HG03558 (cell line): Measurements from ENCODE around the gene ATG16L2.
"Not testable (repeated sequence)": the region's sequence is repeated elsewhere in the genome, so short reads cannot be mapped to it uniquely, and the experiment has no call there.

Experiments
- ATAC-seq: cut with Tn5 transposase; IDR thresholded peaks from one replicate; pipeline ENCODE4 v1.9.1; 2021; ENCODE audit warnings: moderate number of reproducible peaks; ENCODE audit not compliant: unreplicated experiment; ENCODE audit errors: extremely low read depth

ATG16L2 gene

DNA sequence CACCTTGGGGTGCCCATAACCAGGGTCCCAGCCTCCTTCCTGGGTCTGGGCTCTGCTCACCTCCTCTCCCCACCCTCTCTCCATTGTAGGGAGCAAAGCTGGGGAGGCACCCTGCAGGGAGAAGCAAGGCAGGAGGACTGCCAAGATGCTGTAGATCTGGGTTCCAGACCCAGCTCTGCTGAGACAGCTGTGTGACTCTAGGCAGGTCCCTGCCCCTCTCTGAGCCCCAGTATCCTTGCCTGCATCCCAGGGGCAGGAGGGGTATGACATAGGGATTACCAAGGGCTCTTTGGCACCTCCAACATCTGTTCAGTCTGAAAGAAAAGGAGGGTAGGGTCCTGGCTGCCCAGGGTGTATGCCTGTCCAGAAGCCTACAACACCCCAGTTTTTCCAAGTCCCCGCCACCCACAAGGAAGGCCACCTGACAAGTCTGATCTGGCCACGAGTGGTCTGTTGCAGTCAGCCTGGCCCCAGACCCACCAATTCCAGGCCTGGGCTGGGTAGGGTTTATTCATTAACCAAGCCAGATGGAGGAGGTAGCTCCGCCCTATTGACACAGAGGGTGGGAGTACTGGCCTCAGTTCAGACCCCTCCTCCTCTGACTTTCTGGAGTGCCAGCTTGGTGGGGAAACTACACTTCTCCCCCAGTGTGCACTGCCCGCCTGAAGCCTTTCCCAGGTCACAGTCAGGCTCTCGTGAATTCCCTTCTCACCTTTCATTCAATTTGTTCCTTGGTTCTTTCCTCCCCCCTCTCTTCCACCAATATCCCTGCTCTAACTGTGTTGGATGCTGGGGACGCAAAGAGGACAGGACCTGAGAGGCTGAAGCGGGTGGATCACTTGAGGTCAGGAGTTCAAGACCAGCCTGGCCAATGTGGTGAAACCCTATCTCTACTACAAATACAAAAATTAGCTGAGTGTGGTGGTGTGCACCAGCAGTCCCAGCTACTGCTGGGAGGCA is 35.4 kb upstream of the ATG16L2 start:
- no peak for ATAC-seq

DNA sequence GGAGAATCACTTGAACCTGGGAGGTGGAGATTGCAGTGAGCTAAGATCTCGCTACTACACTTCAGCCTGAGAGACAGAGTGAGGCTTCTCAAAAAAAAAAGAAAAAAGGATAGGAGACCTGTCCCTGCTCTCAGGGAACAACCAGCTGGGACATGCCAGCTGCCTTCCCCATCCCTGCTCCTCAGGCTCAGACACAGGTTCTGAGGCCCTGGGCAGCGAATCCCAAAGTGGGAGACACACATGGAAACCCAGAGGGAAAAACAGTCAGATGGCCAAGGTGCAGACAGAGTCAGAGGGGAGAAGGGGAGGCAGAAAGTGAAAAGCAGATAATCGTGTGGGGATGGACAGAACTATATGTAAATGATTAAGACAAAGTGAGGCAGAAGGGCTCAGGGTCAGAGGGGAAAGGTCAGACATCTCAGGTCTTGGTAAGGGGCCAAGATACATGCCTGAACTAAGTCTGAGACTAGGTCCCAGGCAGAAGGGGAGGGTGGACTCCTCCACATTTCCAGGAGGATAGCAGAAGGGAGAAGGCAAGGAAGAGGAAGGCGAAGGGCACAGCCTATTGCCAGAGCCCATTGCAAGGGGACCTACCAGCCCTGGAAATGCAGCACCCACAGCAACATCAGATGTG is 34.6 kb upstream of the ATG16L2 start:
- no peak for ATAC-seq

DNA sequence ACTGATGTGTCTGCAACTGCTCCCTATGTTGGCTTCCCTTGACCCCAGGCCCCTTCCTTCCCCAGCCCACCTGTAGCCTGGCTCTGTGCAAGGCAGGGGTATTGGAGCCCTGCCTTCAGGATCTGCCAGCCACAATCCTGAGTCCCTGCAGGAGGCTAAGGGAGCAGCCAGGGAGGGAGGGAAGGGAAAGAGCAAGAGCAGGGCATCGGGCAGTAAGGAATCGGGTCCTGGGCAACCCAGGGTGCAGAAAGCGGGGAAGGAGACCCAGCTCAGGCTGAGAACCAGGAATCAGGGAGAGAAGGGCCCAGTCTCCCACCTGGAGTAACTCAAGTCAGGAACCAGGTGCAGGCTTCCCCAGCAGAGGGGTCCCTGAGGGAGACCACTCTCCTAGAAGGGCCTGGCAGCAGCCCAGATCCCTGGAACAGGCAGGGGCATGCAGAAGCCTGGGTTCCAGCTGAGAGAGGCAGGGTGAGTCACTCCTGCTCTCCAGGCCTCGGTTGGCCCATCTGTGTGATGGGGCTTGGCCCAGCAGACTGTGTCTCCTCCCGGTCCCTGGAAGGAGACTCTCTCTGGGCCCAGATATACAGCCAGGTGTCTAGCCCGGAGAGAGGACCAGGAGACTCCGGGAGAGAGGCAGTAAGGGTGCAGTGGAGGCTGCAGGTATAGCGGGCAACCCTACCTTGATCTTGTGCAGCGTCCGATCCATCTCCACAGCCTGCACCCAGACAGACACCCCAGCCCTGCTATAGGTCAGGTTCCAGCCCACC is 33.7 kb upstream of the ATG16L2 start:
- ATAC-seq: no peak

DNA sequence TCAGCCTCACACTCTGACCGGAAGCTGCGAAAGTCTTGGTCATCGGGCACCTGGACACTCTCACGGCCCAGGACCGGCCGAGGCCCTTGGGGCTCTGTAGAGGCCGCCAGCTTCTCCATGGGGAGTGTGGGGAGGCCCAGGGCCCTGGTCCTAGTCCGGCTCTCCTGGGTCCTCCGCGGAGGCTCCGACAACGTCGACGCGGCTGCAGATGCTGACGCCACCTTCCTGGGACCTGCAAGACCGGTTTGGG is 33.2 kb upstream of the ATG16L2 start:
- ATAC-seq: no peak

DNA sequence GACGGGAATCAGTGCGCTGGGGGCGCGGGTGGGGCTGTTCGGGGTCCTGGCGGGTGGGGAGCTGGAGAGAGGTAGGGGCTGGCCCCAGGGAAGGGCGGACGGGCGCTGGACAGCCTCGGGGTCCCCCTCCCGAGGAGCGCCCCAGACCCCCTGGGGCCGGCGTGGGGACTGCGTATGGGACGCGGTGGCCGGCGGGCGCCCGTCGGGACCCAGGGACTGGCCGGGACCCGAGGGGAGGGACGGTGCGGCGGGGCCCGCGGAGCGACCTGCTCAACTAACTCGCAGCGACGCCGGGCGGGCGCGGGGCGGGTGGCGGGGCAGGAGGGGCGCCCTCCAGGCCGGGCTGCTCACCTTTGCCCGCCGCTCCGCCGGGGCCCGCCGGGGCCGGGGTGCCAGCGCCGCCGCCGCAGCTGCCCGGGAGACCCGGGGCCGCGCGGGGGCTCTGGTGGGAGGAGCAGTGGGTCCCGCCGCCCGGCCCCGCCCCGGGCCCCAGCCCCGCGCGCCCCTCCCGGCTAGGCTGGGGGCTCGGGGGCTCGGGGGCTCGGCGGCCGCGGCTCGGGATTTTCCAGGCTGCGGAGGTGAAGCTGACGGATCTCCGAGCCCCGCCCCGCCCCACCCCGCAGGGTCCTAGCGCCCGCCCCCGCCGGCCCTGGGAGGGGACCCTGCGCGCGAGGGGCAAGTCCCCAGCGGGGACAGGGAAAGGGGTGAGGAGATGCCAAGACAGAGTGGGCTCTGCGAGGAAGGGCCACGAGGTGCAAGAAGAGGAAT is 32.7 kb upstream of the ATG16L2 start:
- no peak for ATAC-seq

DNA sequence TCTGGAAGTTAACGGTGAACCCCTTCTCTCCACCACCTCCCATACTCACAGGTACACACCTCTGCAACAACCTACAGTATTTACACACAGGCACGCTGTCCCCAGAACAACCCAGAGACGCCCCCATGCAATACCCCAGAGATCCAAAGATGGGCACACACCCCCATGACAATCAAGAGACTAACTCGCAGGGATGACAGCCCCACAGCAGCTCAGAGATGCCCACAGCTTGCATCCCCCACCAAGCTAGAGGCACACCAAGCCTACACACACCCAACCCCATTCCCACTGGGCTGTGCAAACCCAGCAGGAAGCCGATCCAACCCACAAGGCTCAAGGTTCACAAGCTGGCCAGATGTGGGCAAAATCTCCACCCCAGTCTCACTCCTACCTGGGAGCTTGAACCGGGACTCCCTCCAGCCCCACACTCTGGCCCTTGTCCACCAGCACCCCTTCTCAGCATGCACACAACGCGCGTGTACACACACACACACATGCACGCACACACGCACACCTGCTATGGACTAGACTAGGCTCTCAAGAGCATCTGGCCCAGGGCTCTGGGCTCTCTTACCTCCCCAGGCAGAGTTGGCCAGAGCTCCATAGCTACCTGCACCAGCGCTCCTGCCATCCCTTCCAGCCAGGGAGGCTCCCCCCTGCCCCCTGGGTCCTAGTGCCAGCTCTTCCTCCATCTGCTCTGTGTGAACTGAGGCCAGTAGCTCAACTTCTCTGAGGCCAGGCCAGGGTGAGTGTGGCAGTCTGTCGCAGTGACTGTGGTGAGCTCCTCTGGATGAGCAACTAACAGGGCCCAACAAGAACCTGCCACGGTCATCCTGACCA is 31.9 kb upstream of the ATG16L2 start:
- no peak for ATAC-seq

DNA sequence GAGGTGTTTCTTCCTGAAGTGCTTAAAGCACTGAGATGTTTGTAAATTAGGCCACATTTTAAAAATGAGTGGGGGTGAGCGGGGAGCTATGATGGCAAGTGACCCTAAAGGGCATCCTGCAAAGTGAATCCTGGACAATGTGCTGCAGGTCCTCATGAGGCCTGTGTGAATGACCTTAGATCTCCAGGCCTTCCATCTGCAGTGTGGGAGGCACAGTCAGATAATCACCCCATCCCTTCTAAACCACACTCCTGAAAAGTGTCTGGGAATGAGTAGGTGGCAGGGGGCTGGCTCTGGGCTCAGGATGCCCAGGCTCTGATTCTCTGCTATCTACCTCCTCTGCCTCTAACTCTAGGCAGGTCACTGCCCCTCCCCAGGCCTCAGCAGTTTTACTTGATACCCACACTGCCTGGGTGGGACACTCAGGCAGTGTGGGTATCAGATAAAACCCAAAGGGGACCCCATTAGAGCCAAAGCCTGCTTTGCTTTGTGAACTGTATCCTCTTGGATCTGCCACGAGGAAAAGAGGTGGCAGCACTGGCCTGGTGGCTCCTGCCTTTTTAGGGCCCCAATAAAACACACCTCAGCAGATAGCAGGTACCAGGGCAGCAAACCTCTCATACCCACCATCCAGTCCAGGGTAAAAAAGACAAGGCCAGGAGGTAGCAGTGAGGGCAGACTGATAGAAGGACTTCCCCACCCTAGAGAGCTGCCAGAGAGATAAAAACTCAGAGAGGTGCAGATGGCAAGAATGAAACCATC is 30.9 kb upstream of the ATG16L2 start:
- ATAC-seq: no peak

DNA sequence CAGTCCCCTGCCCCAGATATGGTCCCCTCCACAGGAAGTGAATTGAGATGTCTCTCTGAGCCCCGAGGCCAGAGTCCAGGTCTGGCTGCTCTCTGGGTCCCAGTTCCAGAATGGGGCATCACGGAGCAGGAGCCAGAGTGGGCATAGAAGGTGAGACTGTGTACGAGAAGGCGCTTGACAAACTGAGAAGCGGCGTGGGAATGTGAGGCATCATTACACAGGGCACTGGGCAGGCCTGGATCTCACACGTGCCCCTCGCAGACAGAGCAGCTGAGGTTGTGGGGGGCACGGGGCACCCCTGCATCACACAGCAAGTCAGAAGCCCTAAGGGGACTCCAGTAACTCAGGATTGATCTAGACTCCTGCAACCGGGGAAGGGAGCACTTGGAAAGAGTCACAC is 29.5 kb upstream of the ATG16L2 start:
- ATAC-seq: no peak

DNA sequence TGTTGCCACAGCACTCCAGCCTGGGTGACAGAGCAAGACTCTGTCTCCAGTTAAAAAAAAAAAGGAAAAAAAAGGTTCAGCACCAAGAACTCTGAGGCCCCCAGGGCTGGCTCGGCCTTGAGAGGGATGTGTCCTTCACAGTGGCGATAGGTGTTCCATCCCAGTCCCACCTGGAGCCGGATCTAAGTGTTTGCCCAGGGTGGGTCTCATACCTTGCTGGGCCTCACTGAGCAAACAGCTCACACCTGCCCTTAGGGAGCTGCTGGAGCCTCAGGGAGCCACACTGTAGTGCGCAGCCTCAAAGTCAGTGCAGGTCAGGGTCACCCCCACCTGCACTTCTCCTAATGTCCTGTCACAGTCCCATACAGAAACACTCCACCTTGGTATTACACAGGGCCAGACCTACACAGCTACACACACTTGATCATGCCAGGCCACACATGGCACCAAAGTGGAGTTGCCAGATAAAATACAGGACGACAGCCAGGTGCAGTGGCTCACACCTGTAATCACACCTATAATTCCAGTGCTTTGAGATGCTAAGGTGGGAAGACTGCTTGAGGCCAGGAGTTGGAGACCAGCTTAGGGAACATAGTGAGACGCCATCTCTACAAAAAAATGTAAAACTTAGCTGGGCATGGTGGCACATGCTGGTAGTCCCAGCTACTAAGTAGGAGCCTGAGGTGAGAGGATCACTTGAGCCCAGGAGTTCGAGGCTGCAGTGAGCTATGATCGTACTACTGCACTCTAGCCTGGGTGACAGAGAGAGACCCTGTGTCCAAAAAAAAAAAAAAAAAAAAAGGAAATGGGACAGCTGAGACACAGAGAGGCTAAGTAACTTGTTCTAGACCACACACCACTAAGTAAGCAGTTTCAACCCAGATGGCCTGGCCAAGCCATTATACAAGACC is 27.7 kb upstream of the ATG16L2 start:
- no peak for ATAC-seq

DNA sequence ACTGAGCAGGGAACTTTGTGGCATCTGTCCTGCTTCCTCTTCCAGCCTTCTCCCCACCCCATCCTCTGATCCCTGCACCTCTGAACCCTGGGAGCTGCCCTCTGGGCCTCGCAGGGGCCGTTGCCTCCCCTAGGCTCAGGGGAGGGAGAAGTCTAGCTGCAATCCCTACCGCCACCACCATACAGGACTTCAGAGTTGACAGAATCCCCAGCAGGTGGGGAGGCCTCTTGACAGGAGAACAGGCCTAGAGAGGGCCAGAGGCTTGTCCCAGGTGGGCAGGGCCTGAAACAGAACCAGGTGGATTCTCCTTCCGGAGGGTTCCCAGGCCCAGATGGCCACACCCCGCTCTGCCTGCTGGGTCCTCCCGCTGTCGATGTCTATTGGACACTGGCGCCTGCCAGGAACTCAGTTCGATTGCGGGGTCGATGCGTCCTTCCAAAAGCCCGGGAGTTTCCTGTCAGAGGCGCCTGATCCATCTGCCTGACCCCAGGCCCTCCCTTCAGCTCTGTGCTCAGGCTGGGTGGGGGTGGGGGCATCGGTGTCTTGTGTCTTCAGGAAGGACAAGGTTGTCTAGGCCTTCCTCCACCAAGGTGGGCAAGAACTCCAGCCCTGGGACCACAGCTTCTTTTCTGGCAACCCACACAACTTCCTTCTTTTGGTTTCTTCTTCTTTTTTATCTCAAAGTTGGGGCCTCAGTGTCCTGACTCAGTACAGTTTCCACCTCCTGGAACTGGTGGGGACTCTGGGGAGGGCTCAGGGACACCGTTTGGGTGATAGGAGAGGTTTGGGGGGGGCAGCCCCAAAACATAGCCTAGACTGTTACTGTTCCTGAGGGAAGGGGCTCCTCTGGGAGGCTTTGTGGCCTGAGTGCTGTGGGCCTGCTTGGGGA is 26.8 kb upstream of the ATG16L2 start:
- no peak for ATAC-seq

DNA sequence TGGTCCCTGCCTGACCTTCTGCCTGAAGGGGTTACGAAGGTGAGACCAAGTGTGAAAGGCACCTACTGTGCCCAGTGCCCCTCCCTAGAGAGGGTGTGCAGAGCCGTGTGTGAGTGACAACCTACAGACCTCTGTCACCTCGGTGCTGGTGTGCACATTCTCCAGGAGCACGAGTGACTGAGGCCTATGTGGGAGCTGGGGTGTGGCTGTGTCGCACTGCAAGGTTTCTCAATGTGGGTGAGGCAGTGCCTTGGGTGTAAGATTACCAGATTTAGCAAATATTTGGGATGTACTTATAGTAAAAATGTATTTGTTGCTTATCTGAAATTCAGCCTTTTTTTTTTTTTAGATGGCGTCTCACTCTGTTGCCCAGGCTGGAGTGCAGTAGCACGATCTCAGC is 26.0 kb upstream of the ATG16L2 start:
- no peak for ATAC-seq

DNA sequence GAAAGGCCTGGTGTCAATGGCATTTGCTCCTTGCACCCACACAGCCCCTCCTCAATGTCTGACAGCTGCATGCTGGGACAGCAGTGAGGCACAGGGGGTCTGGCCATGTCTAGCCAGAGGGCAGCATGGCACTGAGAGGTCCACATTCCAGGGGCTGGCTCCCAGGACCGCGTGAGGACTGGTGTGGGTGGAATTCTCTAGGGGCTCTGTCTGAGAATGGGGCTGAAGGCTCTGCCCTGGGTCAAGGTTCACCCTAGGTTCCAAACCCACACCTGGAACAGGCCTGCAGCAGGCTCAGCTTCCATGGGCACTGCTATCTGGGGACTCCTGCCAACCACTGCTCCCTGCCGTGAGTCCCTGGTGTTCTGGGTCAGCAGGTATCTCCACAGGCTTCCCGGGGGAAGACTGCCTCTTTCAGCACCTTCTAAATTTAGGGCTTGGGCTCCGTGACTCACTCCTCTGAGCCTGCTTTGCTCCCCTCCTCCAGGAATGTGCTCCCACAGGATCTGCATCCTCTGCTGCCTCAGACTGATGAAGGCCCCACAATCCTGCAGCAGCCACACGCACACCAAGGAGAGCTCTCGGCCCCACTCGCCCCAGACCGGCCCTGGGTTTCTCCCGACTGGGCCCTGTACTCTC is 24.6 kb upstream of the ATG16L2 start:
- ATAC-seq: no peak

DNA sequence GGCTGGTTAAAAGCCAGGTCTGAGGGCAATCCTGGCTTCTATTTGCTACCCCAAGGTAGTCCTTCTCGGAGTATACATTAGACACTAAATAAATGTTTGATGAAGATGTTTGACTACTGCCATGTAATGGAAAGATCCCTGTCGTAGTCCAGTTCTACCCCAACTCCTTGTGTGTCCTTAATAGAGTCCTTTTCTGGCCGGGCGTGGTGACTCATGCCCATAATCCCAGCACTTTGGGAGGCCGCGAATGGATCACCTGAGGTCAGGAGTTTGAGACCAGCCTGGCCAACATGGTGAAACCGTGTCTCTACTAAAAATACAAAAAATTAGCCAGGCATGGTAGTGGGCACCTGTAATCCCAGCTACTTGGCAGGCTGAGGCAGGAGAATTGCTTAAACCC is 23.0 kb upstream of the ATG16L2 start:
- ATAC-seq: not testable (repeated sequence)

DNA sequence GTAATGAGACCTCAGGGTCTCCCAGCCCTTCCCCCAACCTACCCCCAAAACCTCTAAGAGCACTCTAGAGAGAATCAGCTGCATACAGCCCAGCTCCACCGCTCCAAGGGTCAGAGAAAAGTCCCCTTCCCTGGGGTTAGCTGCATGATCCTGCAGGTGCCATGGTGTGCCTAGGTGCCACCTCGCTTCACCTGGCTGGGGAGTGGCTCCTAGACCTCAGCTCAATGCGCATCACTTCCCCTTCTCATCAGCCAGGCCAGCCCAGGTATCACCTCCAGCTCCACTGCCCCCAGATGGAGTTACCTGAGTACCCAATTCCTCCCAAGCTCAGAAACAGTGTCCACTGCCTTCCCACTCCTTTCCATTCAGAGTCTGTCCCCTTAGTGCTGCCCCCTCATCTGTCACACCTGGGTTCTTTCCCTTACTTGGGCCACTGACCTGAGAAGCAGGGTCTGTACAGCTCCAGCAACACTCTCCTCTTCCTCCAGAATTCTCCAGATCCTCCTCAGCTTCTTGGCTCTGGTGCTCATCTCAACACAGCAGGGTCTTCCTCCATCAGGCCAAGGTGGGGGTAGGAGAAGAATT is 21.7 kb upstream of the ATG16L2 start:
- ATAC-seq: no peak

DNA sequence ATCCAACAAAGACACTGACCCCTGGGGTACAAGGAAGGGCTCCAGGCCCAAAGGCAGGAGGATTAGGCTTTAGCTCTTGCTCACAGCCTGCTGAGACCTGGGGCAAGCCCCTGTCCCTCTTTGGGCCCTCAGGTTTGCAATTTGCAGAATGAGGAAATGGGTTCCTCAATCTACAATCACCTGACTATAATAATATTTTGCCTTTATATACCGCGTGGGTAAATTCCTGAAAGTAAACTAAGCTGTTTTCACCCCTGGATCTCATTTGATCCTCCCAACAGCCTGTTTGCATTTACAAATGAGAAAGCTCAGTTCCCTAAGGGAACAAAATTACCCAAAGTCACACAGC is 21.2 kb upstream of the ATG16L2 start:
- ATAC-seq: no peak
